Upper lobe of right lung (tissue), 1 donor: ENCODE results near the gene PLEK. TPM values are rescaled to one million over a fixed set of nuclear protein-coding genes. Genes with fewer than 3 reads are reported as not detected.

ENCODE experiments used
- ATAC-seq: fragments of 200-7000 bp; cut with Tn5 transposase; one replicate; pipeline ENCODE4 v1.9.1; 2020; ENCODE audit warnings: mild to moderate bottlenecking, moderate library complexity
- DNase-seq: peaks from one replicate; pipeline ENCODE4 v3.0.0-alpha.2; 2020
- H3K27ac ChIP-seq: fragments of 200-600 bp; one replicate; pipeline ENCODE4 v1.8.0; 2022
- H3K27me3 ChIP-seq: fragments of 200-600 bp; one replicate; pipeline ENCODE4 v1.8.0; 2022; ENCODE audit warnings: mild to moderate bottlenecking
- H3K36me3 ChIP-seq: fragments of 200-600 bp; one replicate; pipeline ENCODE4 v1.8.0; 2022
- H3K4me1 ChIP-seq: fragments of 200-600 bp; one replicate; pipeline ENCODE4 v1.8.0; 2022
- H3K4me3 ChIP-seq: fragments of 200-600 bp; one replicate; pipeline ENCODE4 v1.8.0; 2022; ENCODE audit warnings: mild to moderate bottlenecking
- H3K9me3 ChIP-seq: fragments of 200-600 bp; one replicate; pipeline ENCODE4 v1.8.0; 2022
- intact Hi-C: fragments of 100-400 bp; cut with DNase I; formaldehyde crosslinking; loops from one replicate; pipeline ENCODE4 v1.11.0; 2022
- total RNA-seq: library from RNA; stranded (reverse); fragmentation: NEBNext Ultra II Directional; extraction: Animal tissue kit (Norgen Biotek cat#: 25700); gene quantifications from one replicate; pipeline ENCODE4 v1.2.1, GENCODE V29; 2021
- TF ChIP-seq, protein P1 (sequence below): fragments of 200-600 bp; IDR thresholded peaks from one replicate; pipeline ENCODE4 v1.8.0; 2022; ENCODE audit warnings: antibody characterized with exemption
- donor health status: DM: no; HTN: yes; CAD: no; lungs with severe emphysema.

The PLEK gene
- total RNA-seq, 1 donor from 2014 or later: 32.9 TPM

DNA sequence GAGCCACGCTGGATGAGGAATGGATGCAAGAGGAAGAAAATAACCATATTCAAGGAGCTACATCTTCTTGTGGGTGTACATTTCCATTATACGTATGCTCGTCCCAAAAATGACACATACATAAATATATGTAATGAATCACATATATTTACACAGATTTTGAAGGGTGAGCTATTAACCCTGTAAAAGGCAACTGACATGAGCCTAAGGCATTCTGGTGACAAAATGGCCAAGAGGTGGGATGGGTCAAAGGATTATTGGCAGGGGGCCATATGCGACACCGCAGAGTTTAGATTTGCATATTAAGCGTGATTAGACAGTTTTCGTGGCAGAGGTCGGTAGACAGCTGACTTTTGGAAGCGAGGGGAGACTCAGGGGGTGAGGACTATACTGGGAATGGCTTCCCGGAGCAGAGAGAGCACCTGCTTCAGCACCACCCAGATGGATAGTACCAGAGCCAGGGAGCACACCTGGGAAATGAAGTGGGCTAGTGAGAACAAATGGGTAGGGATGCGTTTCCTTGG is 44.9 kb upstream of the PLEK start:
- Histone ChIP-seq H3K36me3 (peaks cover 13% of the 10 kb centered on the region), H3K4me1 (peaks cover 10% of the 10 kb centered on the region), H3K27me3 (peaks cover 7% of the 10 kb centered on the region), H3K27ac (peak overlapping the region; percentile 93), H3K4me3 (peak overlapping the region; percentile 79), H3K9me3 (no peaks in the 10 kb centered on the region)
- TF ChIP-seq, protein P1, sequence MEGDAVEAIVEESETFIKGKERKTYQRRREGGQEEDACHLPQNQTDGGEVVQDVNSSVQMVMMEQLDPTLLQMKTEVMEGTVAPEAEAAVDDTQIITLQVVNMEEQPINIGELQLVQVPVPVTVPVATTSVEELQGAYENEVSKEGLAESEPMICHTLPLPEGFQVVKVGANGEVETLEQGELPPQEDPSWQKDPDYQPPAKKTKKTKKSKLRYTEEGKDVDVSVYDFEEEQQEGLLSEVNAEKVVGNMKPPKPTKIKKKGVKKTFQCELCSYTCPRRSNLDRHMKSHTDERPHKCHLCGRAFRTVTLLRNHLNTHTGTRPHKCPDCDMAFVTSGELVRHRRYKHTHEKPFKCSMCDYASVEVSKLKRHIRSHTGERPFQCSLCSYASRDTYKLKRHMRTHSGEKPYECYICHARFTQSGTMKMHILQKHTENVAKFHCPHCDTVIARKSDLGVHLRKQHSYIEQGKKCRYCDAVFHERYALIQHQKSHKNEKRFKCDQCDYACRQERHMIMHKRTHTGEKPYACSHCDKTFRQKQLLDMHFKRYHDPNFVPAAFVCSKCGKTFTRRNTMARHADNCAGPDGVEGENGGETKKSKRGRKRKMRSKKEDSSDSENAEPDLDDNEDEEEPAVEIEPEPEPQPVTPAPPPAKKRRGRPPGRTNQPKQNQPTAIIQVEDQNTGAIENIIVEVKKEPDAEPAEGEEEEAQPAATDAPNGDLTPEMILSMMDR: no peak
- DNase-seq: no peak
- ATAC-seq: peak; percentile 14
- intact Hi-C loops: no loop called here

DNA sequence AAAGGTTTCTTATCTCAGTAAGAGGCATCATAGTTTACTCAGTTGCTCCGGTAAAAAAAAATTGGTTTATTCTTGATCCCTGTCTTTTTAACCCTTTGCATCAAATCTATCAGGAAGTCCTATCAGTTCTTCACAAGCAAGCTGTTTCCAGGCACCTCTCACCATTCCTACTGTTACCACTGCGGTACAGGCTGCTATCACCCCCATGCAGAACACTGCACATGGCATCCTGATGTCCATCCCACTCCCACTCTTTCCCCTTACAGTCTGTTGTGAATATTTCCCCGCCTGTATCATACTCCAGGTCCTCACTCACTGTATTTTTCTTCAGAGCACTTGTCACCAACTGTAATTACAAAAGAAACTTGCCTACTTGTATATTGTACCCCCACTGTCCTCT is 40.0 kb upstream of the PLEK start:
- ATAC-seq: no peak
- Histone ChIP-seq H3K9me3 (no peaks in the 10 kb centered on the region), H3K27ac (no peak overlapping the region), H3K4me3 (no peak overlapping the region), H3K4me1 (peaks cover 4% of the 10 kb centered on the region), H3K36me3 (no peaks in the 10 kb centered on the region), H3K27me3 (peaks cover 4% of the 10 kb centered on the region)
- no peak for DNase-seq
- TF ChIP-seq, protein P1: no peak
- intact Hi-C loops: no loop called here

DNA sequence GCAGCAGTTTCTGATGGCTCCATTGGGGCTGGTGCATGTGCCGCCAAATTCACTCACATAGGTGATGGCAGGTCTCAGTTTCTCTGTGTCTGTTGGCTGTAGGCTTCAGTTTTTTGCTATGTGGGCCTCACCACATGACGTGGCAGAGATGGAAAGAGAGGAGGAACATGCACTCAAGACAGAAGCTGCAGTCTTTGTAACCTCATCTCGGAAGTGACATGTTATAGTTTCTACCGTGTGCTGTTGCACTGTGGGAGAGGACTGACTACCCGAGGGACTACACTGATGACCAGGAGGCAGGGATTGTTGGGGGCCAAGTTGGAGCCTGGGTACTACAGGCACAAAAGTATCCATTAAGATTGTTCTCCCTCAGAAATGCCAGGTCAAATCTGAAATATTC is 36.2 kb upstream of the PLEK start:
- intact Hi-C loops: no loop called here
- no peak overlapping the region for H3K27ac ChIP-seq
- TF ChIP-seq, protein P1: no peak
- H3K9me3 ChIP-seq: no peaks in the 10 kb centered on the region
- H3K36me3 ChIP-seq: no peaks in the 10 kb centered on the region
- H3K27me3 ChIP-seq: no peaks in the 10 kb centered on the region
- no peak for ATAC-seq
- no peaks in the 10 kb centered on the region for H3K4me1 ChIP-seq
- no peak for DNase-seq
- H3K4me3 ChIP-seq: no peak overlapping the region

DNA sequence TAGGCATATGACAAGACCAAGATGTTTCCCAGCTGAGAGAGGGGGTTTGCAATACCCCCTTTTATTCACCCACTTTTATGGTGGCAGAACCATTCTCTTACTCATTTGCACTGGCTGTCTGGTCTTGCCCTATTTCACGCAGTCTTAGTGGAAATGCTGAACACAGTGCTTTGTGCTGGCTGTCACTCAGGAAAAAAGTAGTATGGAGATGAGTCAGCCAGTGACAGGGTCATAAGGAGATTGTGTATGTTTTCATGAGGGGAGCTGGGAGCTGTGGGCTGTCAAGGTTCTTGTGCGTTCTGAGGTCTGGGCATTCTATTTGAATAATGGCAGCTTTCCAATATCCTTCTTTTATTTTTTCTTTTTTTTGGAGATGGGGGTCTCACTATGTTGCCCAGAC is 34.4 kb upstream of the PLEK start:
- H3K4me1 ChIP-seq: no peaks in the 10 kb centered on the region
- TF ChIP-seq, protein P1: no peak
- no peaks in the 10 kb centered on the region for H3K9me3 ChIP-seq
- intact Hi-C loops: no loop called here
- no peak overlapping the region for H3K27ac ChIP-seq
- no peak for ATAC-seq
- no peak for DNase-seq
- H3K27me3 ChIP-seq: no peaks in the 10 kb centered on the region
- H3K4me3 ChIP-seq: no peak overlapping the region
- no peaks in the 10 kb centered on the region for H3K36me3 ChIP-seq

DNA sequence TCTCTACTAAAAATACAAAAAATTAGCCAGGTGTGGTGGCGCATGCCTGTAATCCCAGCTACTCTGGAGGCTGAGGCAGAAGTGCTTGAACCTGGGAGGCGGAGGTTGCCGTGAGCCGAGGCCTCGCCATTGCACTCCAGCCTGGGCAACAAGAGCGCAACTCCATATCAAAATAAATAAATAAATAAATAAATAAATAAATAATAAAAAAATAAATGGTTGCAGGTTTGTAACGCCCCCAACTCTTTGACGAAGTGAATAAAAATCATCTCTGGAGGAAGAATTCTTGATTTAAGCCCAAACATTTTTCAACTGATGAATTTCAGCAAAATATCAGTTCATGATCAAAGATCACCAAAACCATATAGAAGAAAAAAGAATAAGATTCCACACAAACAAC is 32.1 kb upstream of the PLEK start:
- H3K27me3 ChIP-seq: no peaks in the 10 kb centered on the region

More for the DNA sequence above, 32.1 kb upstream of the PLEK start:
- no peak overlapping the region for H3K4me3 ChIP-seq
- no peaks in the 10 kb centered on the region for H3K36me3 ChIP-seq
- H3K9me3 ChIP-seq: no peaks in the 10 kb centered on the region
- TF ChIP-seq, protein P1: no peak
- no peak for ATAC-seq
- no peak overlapping the region for H3K27ac ChIP-seq
- intact Hi-C loops: no loop called here
- H3K4me1 ChIP-seq: no peaks in the 10 kb centered on the region
- no peak for DNase-seq
